ENCODE results near the gene ARHGAP19.

Gene ARHGAP19

DNA sequence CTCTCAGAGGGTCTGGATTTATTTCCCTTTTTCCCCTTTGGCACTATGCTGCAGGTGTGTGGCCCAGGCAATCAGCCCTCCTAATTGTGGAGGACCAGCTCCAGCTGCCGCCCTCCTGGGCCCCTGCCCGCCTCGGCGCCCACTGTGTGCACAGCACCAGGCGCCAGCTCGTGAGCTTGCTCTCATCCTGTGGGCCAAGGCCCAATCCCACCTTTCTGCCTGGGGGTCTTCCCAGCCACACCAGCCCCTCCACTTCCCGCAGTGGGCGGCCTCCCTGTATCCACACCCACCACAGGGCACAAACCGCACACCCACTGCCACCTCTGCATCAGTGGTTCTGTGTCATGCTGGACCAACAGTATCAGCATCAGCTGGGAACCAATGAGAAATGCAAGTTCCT, 81.2 kb downstream of the ARHGAP19 start:
- Histone ChIP-seq H3K4me3 (ENCODE audit: insufficient read length, low read depth) (no peak overlapping the region), H3K4me1 (ENCODE audit: insufficient read depth, insufficient read length) (no peaks in the 10 kb centered on the region), H3K36me3 (ENCODE audit: insufficient read depth, insufficient read length, low read length) (no peaks in the 10 kb centered on the region), H3K9me3 (ENCODE audit: insufficient read depth, low read length) (no peaks in the 10 kb centered on the region), H3K27me3 (ENCODE audit: insufficient read depth, insufficient read length) (no peaks in the 10 kb centered on the region), H3K9ac (ENCODE audit: insufficient read length, low read depth) (no peak overlapping the region)
- DNase-seq (ENCODE audit: low read depth, low spot score): no peak
- no peak for TF ChIP-seq ZNF274 (IDR thresholded peaks at IDR 0.05; ENCODE audit: low read depth, low read length)
- TF ChIP-seq YY1 (IDR thresholded peaks at IDR 0.05; ENCODE audit: insufficient read depth, insufficient read length): no peak
- no peak for TF ChIP-seq SUZ12 (IDR thresholded peaks at IDR 0.05; ENCODE audit: extremely low read depth, insufficient read depth, insufficient read length)

DNA sequence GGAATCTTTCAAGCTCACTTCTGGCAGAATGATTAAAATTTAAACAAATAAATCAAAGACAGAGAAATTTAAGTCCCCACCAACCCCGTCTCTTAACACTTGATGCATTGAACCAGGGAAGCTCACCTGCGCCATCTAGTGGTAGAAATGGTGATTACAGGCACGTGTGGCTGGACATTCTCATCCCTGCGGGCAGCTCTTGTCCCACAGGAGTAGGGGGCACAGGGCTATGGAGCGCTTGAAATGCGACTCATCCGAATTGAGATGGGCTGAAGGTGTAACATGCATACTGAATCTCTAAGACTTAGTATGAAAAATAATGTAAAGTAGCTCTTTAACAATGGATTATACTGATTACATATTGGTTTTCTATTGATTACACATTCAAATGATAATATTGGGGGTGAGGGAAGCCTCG, 81.9 kb downstream of the ARHGAP19 start:
- peak; percentile 66 for DNase-seq (ENCODE audit: low read depth, low spot score)

DNA sequence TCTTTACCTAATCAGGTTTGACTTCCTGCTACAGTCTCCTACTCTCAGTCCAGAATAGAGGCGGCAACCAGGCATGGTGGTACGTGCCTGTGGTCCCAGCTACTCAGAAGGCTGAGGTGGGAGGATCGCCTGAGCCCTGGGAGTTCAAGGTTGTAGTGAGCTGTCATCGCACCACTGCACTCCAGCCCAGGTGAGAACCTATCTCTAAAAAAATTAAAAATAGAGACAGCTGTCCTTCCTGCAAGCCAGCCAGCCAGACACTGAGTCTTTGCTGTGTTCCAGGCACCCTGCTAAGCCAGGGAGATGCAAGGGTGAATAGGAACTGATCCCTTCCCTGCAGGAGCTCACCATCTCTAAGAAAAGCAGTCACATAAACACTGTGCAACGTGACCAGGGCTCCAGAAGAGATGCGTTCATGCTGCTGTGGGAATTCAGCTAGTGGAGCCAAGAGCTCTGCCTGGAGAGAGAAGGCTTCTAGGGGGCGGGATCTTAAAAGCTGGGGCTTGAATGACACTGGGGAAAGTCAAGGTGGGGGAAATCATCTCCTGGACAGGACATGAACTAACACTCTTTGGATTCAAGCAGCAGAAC, 84.6 kb downstream of the ARHGAP19 start:
- no peaks in the 10 kb centered on the region for H3K27me3 ChIP-seq (ENCODE audit: insufficient read depth, insufficient read length)
- TF ChIP-seq SUZ12 (IDR thresholded peaks at IDR 0.05; ENCODE audit: extremely low read depth, insufficient read depth, insufficient read length) (no peak), ZNF274 (IDR thresholded peaks at IDR 0.05; ENCODE audit: low read depth, low read length) (no peak), YY1 (IDR thresholded peaks at IDR 0.05; ENCODE audit: insufficient read depth, insufficient read length) (no peak)
- peaks cover 10% of the 10 kb centered on the region; the same call in 1 of the 2 replicates for H3K9me3 ChIP-seq (ENCODE audit: insufficient read depth, low read length)
- DNase-seq (ENCODE audit: low read depth, low spot score): no peak
- H3K36me3 ChIP-seq (ENCODE audit: insufficient read depth, insufficient read length, low read length): no peaks in the 10 kb centered on the region
- H3K4me3 ChIP-seq (ENCODE audit: insufficient read length, low read depth): no peak overlapping the region
- no peak overlapping the region for H3K9ac ChIP-seq (ENCODE audit: insufficient read length, low read depth)
- H3K4me1 ChIP-seq (ENCODE audit: insufficient read depth, insufficient read length): no peaks in the 10 kb centered on the region

More for the DNA sequence above, 81.9 kb downstream of the ARHGAP19 start:
- H3K9ac ChIP-seq (ENCODE audit: insufficient read length, low read depth): no peak overlapping the region
- TF ChIP-seq YY1 (IDR thresholded peaks at IDR 0.05; ENCODE audit: insufficient read depth, insufficient read length): no peak
- TF ChIP-seq SUZ12 (IDR thresholded peaks at IDR 0.05; ENCODE audit: extremely low read depth, insufficient read depth, insufficient read length): no peak
- no peak for TF ChIP-seq ZNF274 (IDR thresholded peaks at IDR 0.05; ENCODE audit: low read depth, low read length)
- H3K27me3 ChIP-seq (ENCODE audit: insufficient read depth, insufficient read length): no peaks in the 10 kb centered on the region
- H3K36me3 ChIP-seq (ENCODE audit: insufficient read depth, insufficient read length, low read length): no peaks in the 10 kb centered on the region
- no peak overlapping the region for H3K4me3 ChIP-seq (ENCODE audit: insufficient read length, low read depth)
- H3K9me3 ChIP-seq (ENCODE audit: insufficient read depth, low read length): no peaks in the 10 kb centered on the region
- H3K4me1 ChIP-seq (ENCODE audit: insufficient read depth, insufficient read length): no peaks in the 10 kb centered on the region

DNA sequence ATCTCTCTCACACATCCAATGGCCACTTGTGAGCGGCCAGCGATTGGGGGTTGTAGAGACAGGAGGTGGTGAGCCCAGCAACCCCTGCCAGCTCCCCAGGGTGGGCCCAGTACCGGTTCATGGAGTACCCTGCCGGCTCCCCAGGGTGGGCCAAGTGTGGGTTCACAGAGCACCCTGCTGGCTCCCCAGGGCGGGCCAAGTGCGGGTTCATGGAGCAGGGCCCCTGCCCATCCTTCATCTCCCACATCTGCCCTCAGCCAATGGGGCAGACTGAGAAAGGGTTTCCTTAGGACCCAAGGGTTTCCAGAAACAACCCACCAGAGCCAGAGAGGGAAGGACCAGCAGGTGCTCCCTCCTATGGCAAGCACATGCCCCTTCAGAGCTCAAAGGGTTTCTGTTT, 85.3 kb downstream of the ARHGAP19 start:
- Histone ChIP-seq H3K9me3 (ENCODE audit: insufficient read depth, low read length) (peaks cover 10% of the 10 kb centered on the region; the same call in 1 of the 2 replicates), H3K4me1 (ENCODE audit: insufficient read depth, insufficient read length) (no peaks in the 10 kb centered on the region), H3K9ac (ENCODE audit: insufficient read length, low read depth) (no peak overlapping the region), H3K27me3 (ENCODE audit: insufficient read depth, insufficient read length) (no peaks in the 10 kb centered on the region), H3K4me3 (ENCODE audit: insufficient read length, low read depth) (no peak overlapping the region), H3K36me3 (ENCODE audit: insufficient read depth, insufficient read length, low read length) (no peaks in the 10 kb centered on the region)
- TF ChIP-seq YY1 (IDR thresholded peaks at IDR 0.05; ENCODE audit: insufficient read depth, insufficient read length): no peak
- no peak for TF ChIP-seq ZNF274 (IDR thresholded peaks at IDR 0.05; ENCODE audit: low read depth, low read length)
- no peak for TF ChIP-seq SUZ12 (IDR thresholded peaks at IDR 0.05; ENCODE audit: extremely low read depth, insufficient read depth, insufficient read length)
- DNase-seq (ENCODE audit: low read depth, low spot score): no peak

DNA sequence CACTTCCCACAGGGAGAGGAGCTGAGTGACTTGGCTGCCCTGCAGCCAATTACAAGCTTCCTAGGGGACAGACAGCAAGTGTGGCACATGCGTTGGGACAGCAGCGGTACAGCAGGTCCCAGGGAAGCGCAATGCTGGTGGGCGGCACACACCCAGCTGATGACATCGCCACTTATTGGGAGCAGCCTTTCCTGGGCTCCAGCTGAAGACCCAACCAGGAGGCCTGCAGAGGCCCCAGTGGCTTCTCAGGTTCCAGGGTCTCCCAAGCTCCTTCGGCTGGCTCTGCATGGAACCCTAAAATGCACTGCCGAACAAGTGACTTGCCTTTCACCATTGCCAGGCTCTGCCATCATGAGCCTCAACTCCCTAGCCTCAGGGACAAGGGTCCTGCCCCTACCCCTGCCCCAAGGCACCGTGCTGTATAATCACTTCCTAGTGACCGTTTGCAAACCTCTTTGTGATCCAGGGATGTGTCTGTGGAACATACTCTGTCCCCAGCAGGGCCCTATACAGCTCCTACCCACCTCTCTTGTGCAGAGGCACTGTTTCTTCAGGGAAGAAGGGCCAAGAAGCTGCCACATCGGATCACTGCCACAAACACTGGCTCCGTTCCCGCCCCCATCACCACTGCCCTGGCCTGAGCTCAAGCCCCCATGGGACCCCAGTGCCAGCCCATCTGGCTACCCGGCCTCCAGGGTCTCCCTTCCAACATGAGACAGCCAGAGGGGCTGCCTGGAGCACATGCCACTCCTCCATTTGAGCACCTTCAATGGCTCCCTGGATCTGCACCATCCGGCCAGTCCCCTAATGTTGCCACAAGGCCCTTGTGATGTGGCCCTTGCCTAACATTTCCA, 87.4 kb downstream of the ARHGAP19 start:
- TF ChIP-seq SUZ12 (IDR thresholded peaks at IDR 0.05; ENCODE audit: extremely low read depth, insufficient read depth, insufficient read length) (no peak), ZNF274 (IDR thresholded peaks at IDR 0.05; ENCODE audit: low read depth, low read length) (no peak), YY1 (IDR thresholded peaks at IDR 0.05; ENCODE audit: insufficient read depth, insufficient read length) (no peak)
- no peak for DNase-seq (ENCODE audit: low read depth, low spot score)
- H3K9me3 ChIP-seq (ENCODE audit: insufficient read depth, low read length): peaks cover 10% of the 10 kb centered on the region; the same call in 1 of the 2 replicates
- H3K36me3 ChIP-seq (ENCODE audit: insufficient read depth, insufficient read length, low read length): no peaks in the 10 kb centered on the region
- H3K4me1 ChIP-seq (ENCODE audit: insufficient read depth, insufficient read length): no peaks in the 10 kb centered on the region
- H3K27me3 ChIP-seq (ENCODE audit: insufficient read depth, insufficient read length): no peaks in the 10 kb centered on the region
- H3K4me3 ChIP-seq (ENCODE audit: insufficient read length, low read depth): no peak overlapping the region
- no peak overlapping the region for H3K9ac ChIP-seq (ENCODE audit: insufficient read length, low read depth)

DNA sequence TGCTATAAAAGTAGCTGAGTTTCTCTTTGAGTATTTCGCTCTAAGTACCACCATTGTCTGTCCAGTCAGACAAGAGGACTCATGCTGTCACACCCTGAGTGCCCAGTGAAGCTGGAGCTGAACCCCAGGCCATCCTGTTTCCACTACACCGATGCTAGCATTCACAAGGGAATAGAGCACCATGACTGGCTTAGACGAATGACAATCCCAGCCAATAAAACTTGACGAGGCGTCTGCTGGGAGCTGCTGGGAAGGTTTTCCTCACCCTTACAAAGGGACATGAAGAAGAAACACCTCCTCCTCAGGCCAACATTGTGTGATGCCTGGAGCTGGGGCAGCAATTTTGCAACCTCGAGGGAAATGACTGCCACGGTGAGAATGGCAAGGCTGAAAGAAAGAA, 89.2 kb downstream of the ARHGAP19 start:
- H3K27me3 ChIP-seq (ENCODE audit: insufficient read depth, insufficient read length): no peaks in the 10 kb centered on the region
- TF ChIP-seq YY1 (IDR thresholded peaks at IDR 0.05; ENCODE audit: insufficient read depth, insufficient read length): no peak
- peak; percentile 14; the same call in 1 of the 2 replicates for TF ChIP-seq ZNF274 (IDR thresholded peaks at IDR 0.05; ENCODE audit: low read depth, low read length)
- no peak for TF ChIP-seq SUZ12 (IDR thresholded peaks at IDR 0.05; ENCODE audit: extremely low read depth, insufficient read depth, insufficient read length)

DNA sequence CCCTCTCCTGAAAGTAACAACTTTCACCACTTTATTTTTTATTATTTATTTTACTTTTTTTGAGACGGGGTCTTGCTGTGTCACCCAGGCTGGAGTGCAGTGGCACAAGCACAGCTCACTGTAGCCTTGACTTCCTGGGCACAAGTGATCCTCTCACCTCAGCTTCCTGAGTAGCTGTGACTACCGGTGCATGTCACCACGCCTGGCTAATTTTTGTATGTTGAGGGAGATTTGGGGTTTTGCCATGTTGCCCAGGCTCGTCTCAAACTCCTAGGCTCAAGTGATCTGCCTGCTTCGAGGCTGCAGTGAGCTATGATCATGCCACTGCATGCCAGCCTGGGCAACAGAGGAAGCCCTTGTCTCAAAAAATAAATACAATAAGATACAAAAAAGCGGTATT, 91.8 kb downstream of the ARHGAP19 start:
- H3K27me3 ChIP-seq (ENCODE audit: insufficient read depth, insufficient read length): peaks cover 3% of the 10 kb centered on the region
- DNase-seq (ENCODE audit: low read depth, low spot score): no peak
- H3K9ac ChIP-seq (ENCODE audit: insufficient read length, low read depth): no peak overlapping the region
- no peaks in the 10 kb centered on the region for H3K36me3 ChIP-seq (ENCODE audit: insufficient read depth, insufficient read length, low read length)
- no peak overlapping the region for H3K4me3 ChIP-seq (ENCODE audit: insufficient read length, low read depth)
- TF ChIP-seq ZNF274 (IDR thresholded peaks at IDR 0.05; ENCODE audit: low read depth, low read length): no peak
- no peak for TF ChIP-seq YY1 (IDR thresholded peaks at IDR 0.05; ENCODE audit: insufficient read depth, insufficient read length)
- no peak for TF ChIP-seq SUZ12 (IDR thresholded peaks at IDR 0.05; ENCODE audit: extremely low read depth, insufficient read depth, insufficient read length)
- H3K9me3 ChIP-seq (ENCODE audit: insufficient read depth, low read length): peaks cover 10% of the 10 kb centered on the region; the same call in 1 of the 2 replicates
- H3K4me1 ChIP-seq (ENCODE audit: insufficient read depth, insufficient read length): no peaks in the 10 kb centered on the region

More for the DNA sequence above, 89.2 kb downstream of the ARHGAP19 start:
- no peaks in the 10 kb centered on the region for H3K36me3 ChIP-seq (ENCODE audit: insufficient read depth, insufficient read length, low read length)
- no peak for DNase-seq (ENCODE audit: low read depth, low spot score)
- no peak overlapping the region for H3K4me3 ChIP-seq (ENCODE audit: insufficient read length, low read depth)
- H3K9me3 ChIP-seq (ENCODE audit: insufficient read depth, low read length): peaks cover 10% of the 10 kb centered on the region; the same call in 1 of the 2 replicates
- H3K4me1 ChIP-seq (ENCODE audit: insufficient read depth, insufficient read length): no peaks in the 10 kb centered on the region
- no peak overlapping the region for H3K9ac ChIP-seq (ENCODE audit: insufficient read length, low read depth)

Measured in NT2/D1 (cell line).